Smooth muscle cell of the umbilical artery (primary cell): Measurements from ENCODE around the gene B4GAT1. TPM values are rescaled to one million over a fixed set of nuclear protein-coding genes. Genes with fewer than 3 reads are reported as not detected.

ENCODE experiments used
- total RNA-seq: library from RNA; depleted of rRNA; stranded (reverse); fragments of >200 nt; gene quantifications from 2 replicates; pipeline ENCODE4 v1.2.3, GENCODE V29; 2014

B4GAT1 gene
- total RNA-seq = 44.0 and 95.6 TPM in 2 replicates

DNA sequence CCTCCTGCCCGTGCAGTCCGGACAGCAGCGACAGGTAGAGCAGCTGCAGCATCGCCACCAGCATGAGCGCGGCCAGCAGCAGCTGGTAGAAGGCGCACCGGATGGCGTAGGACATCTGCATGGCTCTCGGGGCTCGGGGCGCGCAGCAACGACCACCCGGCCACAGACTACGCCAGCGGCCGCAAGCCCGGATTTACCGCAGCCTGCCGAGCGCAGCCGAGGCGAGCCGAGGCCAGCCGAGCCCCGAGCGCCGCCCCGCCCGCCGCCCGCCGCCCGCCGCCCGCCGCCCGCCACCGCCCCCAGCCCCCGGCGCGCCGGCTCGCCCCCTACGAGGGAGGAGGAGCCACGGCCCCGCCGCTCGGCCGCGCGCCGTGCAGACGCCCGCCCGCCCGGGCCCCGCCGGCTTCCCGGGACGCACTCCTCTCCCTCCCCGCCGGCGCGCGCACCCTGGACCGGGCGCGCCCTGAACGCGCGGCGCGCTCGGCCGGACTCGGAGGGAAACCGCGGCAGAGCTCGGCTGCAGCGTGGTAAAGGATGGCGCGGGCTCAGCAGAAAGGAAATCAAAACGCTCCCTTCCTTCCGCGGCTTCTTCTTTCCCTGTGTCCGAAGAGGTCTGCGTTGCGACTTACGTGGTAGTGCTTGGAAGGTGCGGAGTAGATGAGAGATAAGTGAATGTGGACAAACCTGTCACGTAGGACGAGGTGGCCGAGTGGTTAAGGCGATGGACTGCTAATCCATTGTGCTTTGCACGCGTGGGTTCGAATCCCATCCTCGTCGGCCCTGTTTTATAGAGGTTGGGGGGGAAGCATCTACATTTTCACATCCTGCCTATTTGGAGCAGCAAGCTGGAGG, at the start of gene B4GAT1:
Gene B4GAT1 (minus strand): TSS at position 205 of the 852 bp plus-strand sequence. CDS start 84 bp downstream, at position 121.

DNA sequence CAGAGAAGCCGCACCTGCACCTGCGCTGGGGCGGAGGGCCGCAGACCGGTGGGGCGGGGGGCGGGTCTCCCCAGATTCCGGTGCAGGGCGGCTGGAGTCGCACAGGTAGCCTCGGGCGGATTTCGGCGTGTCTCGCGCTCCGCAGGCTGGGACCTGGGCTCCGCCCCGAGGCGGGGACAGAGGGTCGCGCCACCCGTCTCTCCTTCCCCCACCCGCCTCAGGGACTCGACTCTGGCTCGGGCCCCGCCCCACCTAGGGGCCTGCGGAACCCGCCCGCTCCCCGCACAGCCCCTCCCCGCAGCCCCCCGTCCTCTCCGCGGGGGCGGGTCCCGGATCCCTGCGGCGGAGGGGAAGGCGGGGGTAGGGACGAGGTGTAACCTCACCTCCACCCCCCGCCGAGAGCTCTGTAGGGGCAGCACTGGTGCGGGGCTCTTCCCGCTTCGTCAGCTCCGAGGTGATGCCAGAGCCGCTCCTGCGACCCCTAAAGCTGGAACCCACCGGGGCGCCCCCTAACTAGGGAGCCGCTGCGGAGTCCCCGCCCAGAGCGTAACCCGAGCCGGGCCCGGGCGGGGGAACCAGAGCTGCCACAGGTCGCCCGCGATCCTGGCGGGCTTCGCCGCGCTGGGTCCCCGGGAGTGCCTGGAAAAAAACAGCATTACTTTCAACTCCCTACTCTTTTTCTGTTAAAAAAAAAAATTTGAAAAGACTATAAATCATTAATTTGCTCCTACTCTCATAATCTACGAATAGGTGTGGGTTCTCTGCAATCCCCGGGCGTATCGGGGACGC, 24.4 kb upstream of the B4GAT1 start, which contains the start of gene SLC29A2:
Gene SLC29A2 (minus strand): TSS at position 134 of the 789 bp plus-strand sequence. CDS start 169 bp downstream, outside the sequence.

DNA sequence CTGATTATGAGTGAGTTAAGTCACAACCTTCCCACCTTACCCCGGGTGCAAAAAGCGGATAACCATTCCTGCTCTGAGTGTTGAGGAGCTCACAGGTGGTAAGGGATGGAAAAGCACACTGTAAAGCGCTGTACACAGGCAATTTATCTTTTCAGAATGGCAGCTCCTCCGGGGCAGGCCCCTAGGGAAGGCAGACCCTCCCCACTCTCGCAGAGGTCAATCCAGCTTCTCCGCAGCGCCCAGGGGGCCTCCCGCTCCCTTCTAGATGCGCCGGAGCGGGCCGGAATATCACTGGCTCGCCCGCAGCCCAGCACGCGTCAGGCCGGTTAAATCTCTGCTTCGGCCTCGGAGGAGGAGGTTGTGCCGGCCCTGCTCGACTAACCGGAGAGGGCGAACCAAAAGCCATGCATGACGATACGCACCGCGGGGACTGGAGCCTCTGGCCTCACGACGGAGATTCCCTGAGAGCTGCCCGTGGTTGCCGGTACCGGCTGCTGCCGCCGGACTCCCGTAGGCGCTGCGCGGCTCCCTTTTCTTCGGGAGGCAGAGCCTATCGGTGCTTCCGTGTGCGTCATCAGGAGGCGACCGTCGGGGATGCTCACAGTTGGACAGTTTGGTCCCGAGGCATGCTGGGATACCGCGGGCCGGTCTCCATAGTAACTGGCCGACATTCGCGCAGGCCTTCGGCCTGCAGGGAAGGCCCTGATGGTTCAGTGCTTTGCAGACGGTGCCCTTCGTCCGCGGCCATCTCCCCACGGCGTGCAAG, 2.7 kb downstream of the B4GAT1 start, which contains the start of gene BRMS1:
Gene BRMS1 (minus strand): TSS at position 555 of the 766 bp plus-strand sequence. CDS start 2,870 bp downstream, outside the sequence.

DNA sequence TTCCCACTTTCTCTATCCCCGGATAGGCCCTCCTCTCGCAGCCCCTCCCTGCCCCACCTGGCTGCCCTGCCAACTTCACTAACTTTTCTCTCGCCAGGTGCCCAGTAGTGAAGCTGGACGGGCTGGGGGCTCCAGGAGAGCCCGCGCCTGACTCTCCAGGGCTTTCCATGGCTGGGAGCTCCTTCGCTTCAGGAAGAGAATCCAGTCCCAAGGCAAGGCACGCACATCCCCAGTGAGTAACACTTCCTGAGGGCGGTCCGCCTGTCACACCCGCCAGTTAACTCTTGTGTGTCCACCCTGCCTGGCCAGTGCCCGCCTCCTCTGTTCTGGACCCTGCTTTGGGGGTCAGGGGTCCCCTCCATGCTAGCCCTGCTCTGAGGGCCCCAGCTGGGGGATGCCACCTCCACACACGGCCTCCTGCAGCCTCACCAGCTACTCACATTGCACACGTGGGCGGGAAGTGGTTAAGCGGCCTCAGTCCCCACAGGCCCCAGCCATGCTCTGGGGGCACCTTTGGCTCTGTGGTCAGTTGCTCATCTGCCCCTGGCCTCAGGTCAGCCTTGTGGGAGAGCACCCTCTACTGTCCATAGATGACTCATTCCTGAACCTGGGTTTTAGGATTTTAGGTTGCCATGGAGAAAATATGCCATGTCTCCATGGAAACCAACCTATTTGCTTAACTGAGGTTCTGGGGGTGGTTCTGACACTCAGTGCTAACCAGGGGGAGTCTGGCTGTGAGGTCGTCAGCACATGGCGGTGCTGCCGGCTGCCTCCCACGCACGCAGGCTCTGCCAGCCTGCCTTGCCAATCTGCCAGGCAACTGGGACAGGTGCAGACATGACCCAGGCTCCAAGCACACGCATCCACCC, 11.0 kb downstream of the B4GAT1 start, which contains the start of gene RIN1:
Gene RIN1 (minus strand): TSS at position 201 of the 869 bp plus-strand sequence. CDS start 32 bp downstream, at position 169.

DNA sequence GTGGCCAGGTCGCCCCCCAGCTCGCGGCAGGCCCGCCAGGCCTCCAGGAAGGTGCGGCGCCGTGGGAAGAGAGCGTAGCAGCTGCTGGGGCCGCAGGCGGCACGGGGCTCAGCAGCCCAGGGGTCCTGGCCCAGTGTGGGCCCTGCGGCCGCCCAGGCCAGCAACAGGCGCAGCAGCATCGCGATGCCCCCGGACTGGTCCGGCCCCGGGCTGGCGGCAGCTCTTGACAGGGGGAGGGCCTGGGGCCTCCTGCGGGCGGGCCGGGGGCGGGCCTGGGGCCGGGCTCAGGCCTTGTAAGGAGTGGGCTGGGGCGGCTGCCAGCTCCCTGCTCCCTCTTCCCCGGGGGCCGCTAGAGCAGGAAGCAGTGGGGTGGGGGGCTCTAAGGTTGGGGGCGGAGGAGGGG, 30.6 kb downstream of the B4GAT1 start, which contains the start of gene CD248:
Gene CD248 (minus strand): TSS at position 196 of the 403 bp plus-strand sequence. CDS start 17 bp downstream, at position 179.

Other genes starting within 250 kb of the B4GAT1 start
- gene KLC2, start 89.9 kb downstream of the B4GAT1 start, total RNA-seq = 24.3 and 41.8 TPM in 2 replicates
- gene RAB1B, start 79.0 kb downstream of the B4GAT1 start, total RNA-seq = 60.3 and 122 TPM in 2 replicates
- gene CNIH2, start 69.5 kb downstream of the B4GAT1 start, total RNA-seq = 0.37 TPM in 1 of 2 replicates, not detected in the other
- gene YIF1A, start 58.5 kb downstream of the B4GAT1 start, total RNA-seq = 152 and 209 TPM in 2 replicates
- under 0.01 and 0.42 TPM in 2 replicates for gene TMEM151A, start 55.7 kb downstream of the B4GAT1 start, total RNA-seq
- 52.9 and 81.7 TPM in 2 replicates for gene CD248, start 30.6 kb downstream of the B4GAT1 start, total RNA-seq
- 8.3 and 19.2 TPM in 2 replicates for gene RIN1, start 11.2 kb downstream of the B4GAT1 start, total RNA-seq
- gene BRMS1, start 2.5 kb downstream of the B4GAT1 start, total RNA-seq = 35.9 and 38.6 TPM in 2 replicates
- 0.30 and 0.97 TPM in 2 replicates for gene SLC29A2, start 24.1 kb upstream of the B4GAT1 start, total RNA-seq
- gene NPAS4, start 73.4 kb upstream of the B4GAT1 start, total RNA-seq = not detected in 2 replicates
- 24.6 and 34.3 TPM in 2 replicates for gene MRPL11, start 91.2 kb upstream of the B4GAT1 start, total RNA-seq
- gene PELI3, start 119.3 kb upstream of the B4GAT1 start, total RNA-seq = 8.6 and 13.4 TPM in 2 replicates
- gene DPP3, start 132.8 kb upstream of the B4GAT1 start, total RNA-seq = 43.1 and 63.9 TPM in 2 replicates
- gene BBS1, start 163.0 kb upstream of the B4GAT1 start, total RNA-seq = 34.4 and 38.2 TPM in 2 replicates
- 15.7 and 16.1 TPM in 2 replicates for gene ZDHHC24, start 198.4 kb upstream of the B4GAT1 start, total RNA-seq
- gene ACTN3, start 199.3 kb upstream of the B4GAT1 start, total RNA-seq = under 0.01 and 0.09 TPM in 2 replicates
- gene CTSF, start 221.0 kb upstream of the B4GAT1 start, total RNA-seq = 13.8 and 27.0 TPM in 2 replicates
- 0.32 and 0.89 TPM in 2 replicates for gene CCDC87, start 245.4 kb upstream of the B4GAT1 start, total RNA-seq
- 30.9 and 41.6 TPM in 2 replicates for gene CCS, start 245.6 kb upstream of the B4GAT1 start, total RNA-seq